H9 (cell line): Measurements from ENCODE around the gene USP3. TPM values are rescaled to one million over a fixed set of nuclear protein-coding genes. Genes with fewer than 3 reads are reported as not detected.

ENCODE experiments used
- DNase-seq: peaks from one replicate; pipeline ENCODE4 v3.0.0-alpha.2; 2017
- H2AFZ ChIP-seq: one replicate; pipeline ENCODE4 v1.6.1; 2013; ENCODE audit warnings: mild to moderate bottlenecking, low read length, control low read depth, moderate library complexity
- H2AK5ac ChIP-seq: 2 replicates; pipeline ENCODE4 v1.6.1; 2013; ENCODE audit warnings: low read length, control low read depth, mixed read lengths; ENCODE audit not compliant: insufficient read length
- H2BK120ac ChIP-seq: one replicate; pipeline ENCODE4 v1.6.1; 2013; ENCODE audit warnings: low read depth, mild to moderate bottlenecking, low read length, control low read depth, inconsistent platforms; ENCODE audit not compliant: poor library complexity, severe bottlenecking
- H2BK12ac ChIP-seq: 2 replicates; pipeline ENCODE4 v1.6.1; 2013; ENCODE audit warnings: low read length, control low read depth, mixed read lengths, low read depth; ENCODE audit not compliant: insufficient read length
- H2BK15ac ChIP-seq: 2 replicates; pipeline ENCODE4 v1.6.1; 2013; ENCODE audit warnings: low read depth, low read length, control low read depth
- H2BK20ac ChIP-seq: one replicate; pipeline ENCODE4 v1.6.1; 2013; ENCODE audit warnings: low read depth, mild to moderate bottlenecking, low read length, control low read depth, inconsistent platforms; ENCODE audit not compliant: poor library complexity, severe bottlenecking
- H2BK5ac ChIP-seq: 2 replicates; pipeline ENCODE4 v1.6.1; 2013; ENCODE audit warnings: low read length, control low read depth, mixed read lengths; ENCODE audit not compliant: insufficient read length
- H3K14ac ChIP-seq: 2 replicates; pipeline ENCODE4 v1.6.1; 2013; ENCODE audit warnings: low read length, control low read depth; ENCODE audit not compliant: insufficient read depth
- H3K18ac ChIP-seq: 2 replicates; pipeline ENCODE4 v1.6.1; 2013; ENCODE audit warnings: low read depth, mild to moderate bottlenecking, mixed read lengths, low read length, control low read depth; ENCODE audit not compliant: insufficient read length
- H3K23ac ChIP-seq: 2 replicates; pipeline ENCODE4 v1.6.1; 2013; ENCODE audit warnings: low read length, control low read depth, mixed read lengths, low read depth; ENCODE audit not compliant: insufficient read length
- H3K23me2 ChIP-seq: 2 replicates; pipeline ENCODE4 v1.6.1; 2013; ENCODE audit warnings: low read depth, mild to moderate bottlenecking, mixed read lengths, low read length, control low read depth; ENCODE audit not compliant: insufficient read length, poor library complexity, severe bottlenecking
- H3K27ac ChIP-seq: 2 replicates; pipeline ENCODE4 v1.5.1; 2013; ENCODE audit warnings: low read length, control low read depth, mixed read lengths, low read depth; ENCODE audit not compliant: insufficient read length
- H3K27me3 ChIP-seq: 2 replicates; pipeline ENCODE4 v1.6.1; 2013; ENCODE audit warnings: low read length, control low read depth, inconsistent platforms; ENCODE audit not compliant: insufficient read depth
- H3K4ac ChIP-seq: 2 replicates; pipeline ENCODE4 v1.6.1; 2013; ENCODE audit warnings: low read depth, mild to moderate bottlenecking, control low read depth, inconsistent platforms, low read length, moderate library complexity
- H3K4me1 ChIP-seq: 2 replicates; pipeline ENCODE4 v1.6.1; 2013; ENCODE audit warnings: low read length, control low read depth, inconsistent platforms; ENCODE audit not compliant: insufficient read depth
- H3K4me2 ChIP-seq: 2 replicates; pipeline ENCODE4 v1.6.1; 2013; ENCODE audit warnings: low read length, control low read depth, mixed read lengths; ENCODE audit not compliant: insufficient read length, insufficient read depth
- H3K56ac ChIP-seq: 2 replicates; pipeline ENCODE4 v1.6.1; 2013; ENCODE audit warnings: low read depth, mild to moderate bottlenecking, mixed read lengths, low read length, control low read depth; ENCODE audit not compliant: insufficient read length
- H3K79me1 ChIP-seq: 2 replicates; pipeline ENCODE4 v1.6.1; 2013; ENCODE audit warnings: low read depth, mild to moderate bottlenecking, moderate library complexity, low read length, control low read depth, inconsistent platforms; ENCODE audit not compliant: insufficient read depth, poor library complexity, severe bottlenecking
- H3K79me2 ChIP-seq: 2 replicates; pipeline ENCODE4 v1.6.1; 2013; ENCODE audit warnings: low read length, control low read depth, inconsistent platforms; ENCODE audit not compliant: insufficient read depth
- H3K9ac ChIP-seq: 2 replicates; pipeline ENCODE4 v1.6.1; 2013; ENCODE audit warnings: low read length, control low read depth, mixed read lengths; ENCODE audit not compliant: insufficient read length; ENCODE audit errors: extremely low read depth
- H3K9me3 ChIP-seq: one replicate; pipeline ENCODE4 v1.6.1; 2013; ENCODE audit warnings: low read depth, low read length, inconsistent platforms; ENCODE audit not compliant: control insufficient read depth
- H3T11ph ChIP-seq: one replicate; pipeline ENCODE4 v1.6.1; 2013; ENCODE audit warnings: mild to moderate bottlenecking, low read length, control low read depth, inconsistent platforms
- H4K20me1 ChIP-seq: one replicate; pipeline ENCODE4 v1.6.1; 2013; ENCODE audit not compliant: control insufficient read depth, insufficient read length, insufficient read depth
- H4K5ac ChIP-seq: 2 replicates; pipeline ENCODE4 v1.6.1; 2013; ENCODE audit warnings: low read depth, mild to moderate bottlenecking, mixed read lengths, low read length, control low read depth; ENCODE audit not compliant: insufficient read length
- H4K8ac ChIP-seq: replicated peaks from 2 replicates; pipeline ENCODE4 v1.6.1; 2013; ENCODE audit warnings: low read length, control low read depth, mixed read lengths, low read depth; ENCODE audit not compliant: insufficient read length
- H4K91ac ChIP-seq: 2 replicates; pipeline ENCODE4 v1.6.1; 2013; ENCODE audit warnings: low read depth, mild to moderate bottlenecking, moderate library complexity, mixed read lengths, low read length, control low read depth; ENCODE audit not compliant: insufficient read length
- H3K27ac Mint-ChIP-seq, 3 experiments: 2 replicates in 2 of 3; 3 replicates in 1 of 3; pipeline ENCODE4 v1.8.0; 2020 to 2021; ENCODE audit warnings: mixed read lengths in 3 of 3, mild to moderate bottlenecking in 1 of 3, moderate library complexity in 1 of 3
- H3K27me3 Mint-ChIP-seq: 2 replicates; pipeline ENCODE4 v1.8.0; 2021; ENCODE audit warnings: low read depth, mild to moderate bottlenecking, moderate library complexity, mixed read lengths
- H3K36me3 Mint-ChIP-seq, 3 experiments: 2 replicates in 2 of 3; 3 replicates in 1 of 3; pipeline ENCODE4 v1.8.0; 2020 to 2021; ENCODE audit warnings: low read depth in 3 of 3, mixed read lengths in 3 of 3; ENCODE audit not compliant: insufficient read depth in 1 of 3
- H3K4me1 Mint-ChIP-seq, 2 experiments: 2 replicates each; pipeline ENCODE4 v1.8.0; 2020; ENCODE audit warnings: mixed read lengths in 2 of 2
- H3K4me3 Mint-ChIP-seq, 2 experiments: 2 replicates in 1 of 2; 3 replicates in 1 of 2; pipeline ENCODE4 v1.8.0; 2020 to 2021; ENCODE audit warnings: mild to moderate bottlenecking in 2 of 2, mixed read lengths in 2 of 2, moderate library complexity in 1 of 2
- H3K9me3 Mint-ChIP-seq, 2 experiments: 2 replicates in 1 of 2; 3 replicates in 1 of 2; pipeline ENCODE4 v1.8.0; 2020; ENCODE audit warnings: mild to moderate bottlenecking in 2 of 2, mixed read lengths in 2 of 2, moderate library complexity in 1 of 2
- CTCF ChIP-seq: fragments of 200-600 bp; sonication (generic); conservative IDR thresholded peaks from 3 replicates; pipeline ENCODE4 v1.8.0; 2021; ENCODE audit warnings: antibody characterized with exemption, mild to moderate bottlenecking
- WGBS: extraction: QIAGEN DNeasy Blood & Tissue Kit; methylation state at CpG from one replicate; pipeline ENCODE4 v1.1.7; 2013; ENCODE audit warnings: missing lambda C conversion rate, low lambda C conversion rate, mixed read lengths; ENCODE audit not compliant: insufficient read length; ENCODE audit errors: extremely low coverage; 5-methylcytosine and 5-hydroxymethylcytosine counted together
- total RNA-seq: library from RNA; stranded (reverse); gene quantifications from 2 replicates; pipeline ENCODE4 v1.2.1, GENCODE V29; 2021

USP3 gene
- total RNA-seq, 1 experiment from 2014 or later, result 14.2 TPM

GRCh38 chr15:63540449-63540848 is 36.1 kb downstream of the USP3 start:
- Histone ChIP-seq H2BK120ac (no peak overlapping the region), H3K27me3 (no peaks in the 10 kb centered on the region), H3T11ph (no peak overlapping the region), H3K14ac (no peak overlapping the region), H3K4ac (no peak overlapping the region), H4K91ac (no peak overlapping the region), H3K4me1 (peaks cover 8% of the 10 kb centered on the region; the same call in 1 of the 2 replicates), H2AFZ (no peak overlapping the region), H4K8ac (no peak overlapping the region), H2BK20ac (no peak overlapping the region), H3K56ac (no peak overlapping the region), H2BK12ac (peak overlapping the region; percentile 45), H3K18ac (no peak overlapping the region), H2AK5ac (no peak overlapping the region), H3K9ac (no peak overlapping the region), H3K23ac (no peak overlapping the region), H3K9me3 (no peaks in the 10 kb centered on the region), H2BK15ac (no peak overlapping the region), H4K5ac (no peak overlapping the region), H3K79me1 (no peaks in the 10 kb centered on the region), H3K27ac (no peak overlapping the region), H3K23me2 (no peaks in the 10 kb centered on the region), H3K4me2 (no peak overlapping the region), H4K20me1 (no peaks in the 10 kb centered on the region), H3K79me2 (no peaks in the 10 kb centered on the region), H2BK5ac (no peak overlapping the region)
- Mint-ChIP-seq H3K9me3 (no peaks in the 10 kb centered on the region), H3K27me3 (no peaks in the 10 kb centered on the region), H3K36me3 (no peaks in the 10 kb centered on the region; a peak in 2 of 7 replicates), H3K4me1 (peaks cover 47 to 57% of the 10 kb centered on the region in 2 experiments), H3K27ac (peak overlapping the region in 2 of 3 experiments; percentile 5 to 48; a peak in 2 of 7 replicates), H3K4me3 (no peak overlapping the region)
- no peak for DNase-seq
- WGBS, result no CpG with 5 or more reads among the region's 4 CpGs
- TF ChIP-seq CTCF, result no peak
